Karpas-422 (cell line): ENCODE data around the gene TNFRSF9. TPM values are rescaled to one million over a fixed set of nuclear protein-coding genes. Genes with fewer than 3 reads are reported as not detected.

Experiments
- DNase-seq: peaks from one replicate; pipeline ENCODE4 v3.0.0-alpha.2; 2015
- H2AFZ ChIP-seq: fragments of 200-600 bp; sonication (generic); 2 replicates; pipeline ENCODE4 v1.6.1; 2014; ENCODE audit warnings: antibody characterized with exemption, low read length, mixed read lengths
- H3K27ac ChIP-seq: fragments of 200-600 bp; sonication (generic); 2 replicates; pipeline ENCODE4 v1.5.1; 2014; ENCODE audit warnings: mild to moderate bottlenecking, low read length, moderate library complexity
- H3K27me3 ChIP-seq: fragments of 200-600 bp; sonication (generic); 2 replicates; pipeline ENCODE4 v1.6.1; 2014; ENCODE audit warnings: low read length, mixed read lengths
- H3K36me3 ChIP-seq: fragments of 200-600 bp; sonication (generic); 2 replicates; pipeline ENCODE4 v1.6.1; 2014; ENCODE audit warnings: low read length, mixed read lengths; ENCODE audit not compliant: insufficient read depth
- H3K4me1 ChIP-seq: fragments of 200-600 bp; sonication (generic); 2 replicates; pipeline ENCODE4 v1.6.1; 2014; ENCODE audit warnings: mild to moderate bottlenecking, low read length, mixed read lengths
- H3K4me2 ChIP-seq: fragments of 200-600 bp; sonication (generic); 2 replicates; pipeline ENCODE4 v1.6.1; 2014; ENCODE audit warnings: low read length, low read depth, mild to moderate bottlenecking; ENCODE audit not compliant: poor library complexity, severe bottlenecking
- H3K4me3 ChIP-seq: fragments of 200-600 bp; sonication (generic); 2 replicates; pipeline ENCODE4 v1.5.1; 2014; ENCODE audit warnings: mild to moderate bottlenecking, antibody characterized with exemption, low read length, mixed read lengths
- H3K79me2 ChIP-seq: fragments of 200-600 bp; sonication (generic); 2 replicates; pipeline ENCODE4 v1.6.1; 2014; ENCODE audit warnings: mild to moderate bottlenecking, low read length, mixed read lengths
- H3K9ac ChIP-seq: fragments of 200-600 bp; sonication (generic); 2 replicates; pipeline ENCODE4 v1.6.0; 2014; ENCODE audit warnings: low read length
- H3K9me2 ChIP-seq: fragments of 200-600 bp; sonication (generic), shearing (Covaris generic); replicated peaks from 2 replicates; pipeline ENCODE4 v1.6.0; 2014; ENCODE audit warnings: mild to moderate bottlenecking, low read length, moderate library complexity; ENCODE audit not compliant: insufficient read depth
- H3K9me3 ChIP-seq: fragments of 300-700, 200-600 bp; sonication (generic); 2 replicates; pipeline ENCODE4 v1.6.1; 2014; ENCODE audit warnings: low read length, mixed read lengths
- H4K20me1 ChIP-seq: fragments of 200-600 bp; sonication (generic); 2 replicates; pipeline ENCODE4 v1.6.1; 2014; ENCODE audit warnings: mild to moderate bottlenecking, antibody characterized with exemption, low read length, low read depth; ENCODE audit not compliant: insufficient read depth
- small RNA-seq: library from RNA; depleted of rRNA; stranded (forward); fragments of <200 nt; gene quantifications from one replicate; pipeline ENCODE3, GENCODE V24; 2014
- total RNA-seq: library from RNA; depleted of rRNA; stranded (reverse); fragments of >200 nt; shearing (Covaris generic); gene quantifications from 2 replicates; pipeline ENCODE4 v1.2.3, GENCODE V29; 2014; ENCODE audit warnings: low replicate concordance; rRNA removed

The TNFRSF9 gene
- total RNA-seq, 1 experiment from 2014 or later, result not detected

DNA sequence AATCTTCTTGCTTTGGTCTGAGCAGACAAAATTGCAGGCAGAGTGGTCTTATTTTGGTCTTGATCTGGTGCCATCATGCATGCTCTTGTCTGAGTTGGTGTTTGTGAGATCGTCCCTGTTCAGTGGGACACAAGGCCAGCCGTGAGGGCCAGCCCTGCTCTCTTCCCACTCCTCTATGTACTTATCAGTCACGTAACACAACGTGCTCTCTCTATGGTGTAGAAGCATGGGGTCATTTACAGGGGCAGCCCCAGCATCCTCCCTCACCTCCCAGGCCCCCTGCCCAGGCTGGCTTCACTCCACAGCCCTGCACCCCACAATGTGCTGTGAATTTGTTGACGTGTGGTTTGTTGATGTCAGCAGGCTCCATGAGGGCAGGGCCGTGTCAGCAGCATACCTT lies 69.5 kb downstream of the TNFRSF9 start:
- H3K9ac ChIP-seq, result no peak overlapping the region
- H3K4me3 ChIP-seq, result no peak overlapping the region
- H3K4me1 ChIP-seq, result no peaks in the 10 kb centered on the region
- DNase-seq, result no peak
- H3K9me2 ChIP-seq, result no peaks in the 10 kb centered on the region
- no peak overlapping the region for H2AFZ ChIP-seq
- no peaks in the 10 kb centered on the region for H3K27me3 ChIP-seq
- no peaks in the 10 kb centered on the region for H3K79me2 ChIP-seq
- no peak overlapping the region for H3K4me2 ChIP-seq
- H3K36me3 ChIP-seq, result no peaks in the 10 kb centered on the region
- no peak overlapping the region for H3K27ac ChIP-seq
- H4K20me1 ChIP-seq, result no peaks in the 10 kb centered on the region
- no peaks in the 10 kb centered on the region for H3K9me3 ChIP-seq

DNA sequence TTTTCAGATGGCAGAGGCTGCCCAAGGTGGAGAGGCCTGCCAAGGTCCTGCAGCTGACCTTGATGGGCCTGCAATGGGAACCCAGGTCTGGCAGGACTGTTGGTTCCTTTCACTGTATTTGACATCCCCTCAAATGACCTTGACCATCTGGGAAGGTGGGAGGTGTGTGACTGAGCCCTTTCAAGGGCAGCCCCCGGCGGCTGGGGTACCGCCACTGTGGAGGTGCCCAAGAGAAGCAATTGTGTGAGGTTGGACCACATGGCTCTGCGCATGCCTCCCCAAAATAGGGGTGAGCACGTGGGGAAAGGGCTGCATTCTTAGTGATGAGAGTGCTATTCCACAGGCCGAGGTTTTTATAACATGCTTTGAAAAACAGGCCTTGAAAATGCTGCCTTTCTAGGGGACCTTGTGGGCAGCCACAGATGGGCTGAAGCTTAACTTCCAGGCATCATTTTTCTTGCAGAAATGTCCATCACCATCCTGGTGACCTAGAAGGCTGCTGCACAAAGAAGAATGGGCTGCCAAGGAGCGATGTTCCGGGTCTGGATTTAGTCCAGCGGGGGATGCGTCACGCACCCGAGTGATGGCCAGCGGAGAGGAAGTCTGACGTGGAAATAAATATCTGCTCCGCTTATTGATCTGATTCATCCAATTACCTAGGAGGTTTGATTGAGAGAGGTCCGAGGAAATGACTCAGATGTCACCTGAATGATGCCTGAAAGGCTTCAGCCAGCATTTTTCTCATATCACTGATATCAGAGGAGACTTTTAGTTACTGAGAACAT lies 71.3 kb downstream of the TNFRSF9 start:
- no peak overlapping the region for H3K9ac ChIP-seq
- no peak for DNase-seq
- H3K27ac ChIP-seq, result no peak overlapping the region
- H3K27me3 ChIP-seq, result no peaks in the 10 kb centered on the region
- H3K36me3 ChIP-seq, result no peaks in the 10 kb centered on the region
- no peaks in the 10 kb centered on the region for H3K79me2 ChIP-seq
- H4K20me1 ChIP-seq, result no peaks in the 10 kb centered on the region
- no peaks in the 10 kb centered on the region for H3K9me2 ChIP-seq
- H3K4me2 ChIP-seq, result no peak overlapping the region
- H3K4me1 ChIP-seq, result no peaks in the 10 kb centered on the region
- no peak overlapping the region for H2AFZ ChIP-seq
- no peaks in the 10 kb centered on the region for H3K9me3 ChIP-seq
- H3K4me3 ChIP-seq, result no peak overlapping the region

DNA sequence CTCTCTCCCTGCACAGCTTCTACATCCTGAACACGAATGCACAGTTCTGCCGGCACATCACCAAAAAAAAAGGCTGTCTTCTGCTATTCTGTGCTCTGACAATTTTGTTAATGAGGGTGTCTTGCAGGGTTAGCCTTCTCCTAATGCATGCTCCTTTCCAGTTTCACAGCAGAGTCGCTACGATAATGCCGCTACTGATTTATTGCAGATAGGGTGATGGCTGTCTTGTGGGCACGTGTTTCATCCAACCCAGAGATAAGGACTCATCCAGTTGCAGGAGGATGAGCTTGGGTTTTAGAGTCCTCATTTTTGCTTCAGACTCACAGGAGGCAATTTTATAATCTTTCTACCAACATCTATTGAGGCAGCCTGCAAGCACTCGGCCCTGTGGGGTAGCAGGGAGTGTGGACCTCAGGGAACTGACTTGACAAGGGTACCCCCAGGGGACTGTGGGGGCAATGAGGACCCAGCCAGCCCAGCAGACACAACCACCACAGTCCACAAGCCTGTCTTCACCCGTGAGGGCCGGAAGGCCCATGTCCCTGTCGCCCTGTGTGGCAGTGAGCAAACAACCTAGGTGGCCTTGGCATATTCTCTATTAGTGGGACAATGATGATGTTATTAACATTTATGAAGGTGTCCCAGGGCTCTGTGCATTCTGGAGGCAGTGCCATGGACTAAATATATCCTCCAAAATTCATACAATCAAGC lies 72.4 kb downstream of the TNFRSF9 start:
- no peaks in the 10 kb centered on the region for H3K36me3 ChIP-seq
- H3K9me3 ChIP-seq, result no peaks in the 10 kb centered on the region
- no peaks in the 10 kb centered on the region for H3K4me1 ChIP-seq
- no peak overlapping the region for H3K4me3 ChIP-seq
- H3K9ac ChIP-seq, result no peak overlapping the region
- no peaks in the 10 kb centered on the region for H3K9me2 ChIP-seq
- no peaks in the 10 kb centered on the region for H3K79me2 ChIP-seq
- no peak for DNase-seq
- no peaks in the 10 kb centered on the region for H4K20me1 ChIP-seq
- no peak overlapping the region for H3K27ac ChIP-seq
- H3K27me3 ChIP-seq, result no peaks in the 10 kb centered on the region
- no peak overlapping the region for H2AFZ ChIP-seq
- no peak overlapping the region for H3K4me2 ChIP-seq

DNA sequence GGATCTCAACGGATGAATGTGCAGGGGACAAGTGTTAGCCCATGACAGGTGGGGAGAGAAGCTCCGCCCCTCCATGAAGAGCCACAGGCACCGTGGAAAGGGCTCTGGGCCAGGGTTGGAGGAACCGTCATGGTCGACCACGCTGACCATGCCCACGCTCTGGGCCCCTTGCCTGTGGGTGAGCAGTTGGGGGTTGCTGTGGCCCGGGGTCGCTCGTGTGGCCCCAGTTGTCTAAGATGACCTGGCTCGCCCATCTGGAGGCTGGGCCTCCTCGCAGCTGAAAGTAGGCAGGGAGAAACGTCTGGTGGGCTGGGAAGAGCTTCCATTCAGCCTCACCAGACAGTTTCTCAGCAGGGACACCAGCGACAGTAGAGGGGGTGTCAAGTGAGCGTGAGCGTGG lies 74.7 kb downstream of the TNFRSF9 start:
- Histone ChIP-seq H4K20me1 (no peaks in the 10 kb centered on the region), H3K9me3 (no peaks in the 10 kb centered on the region), H3K4me3 (no peak overlapping the region), H3K27me3 (no peaks in the 10 kb centered on the region), H3K36me3 (no peaks in the 10 kb centered on the region), H3K9me2 (no peaks in the 10 kb centered on the region), H3K4me2 (no peak overlapping the region), H2AFZ (no peak overlapping the region), H3K27ac (no peak overlapping the region), H3K4me1 (no peaks in the 10 kb centered on the region), H3K79me2 (no peaks in the 10 kb centered on the region), H3K9ac (no peak overlapping the region)
- DNase-seq, result no peak

Small RNA genes within 50 kb of the gene (small RNA-seq; reads per million reads assigned to genes)
- not detected for gene RF00019

Other genes starting within 250 kb of the TNFRSF9 start
- 11.6 and 14.9 TPM in 2 replicates for gene VAMP3, start 169.5 kb downstream of the TNFRSF9 start, total RNA-seq
- gene PER3, start 156.5 kb downstream of the TNFRSF9 start, total RNA-seq, result 0.51 and 3.5 TPM in 2 replicates
- gene UTS2, start 87.8 kb downstream of the TNFRSF9 start, total RNA-seq, result not detected in 2 replicates
- gene PARK7, start 20.9 kb upstream of the TNFRSF9 start, total RNA-seq, result 146 and 207 TPM in 2 replicates
- not detected in 2 replicates for gene ERRFI1, start 85.5 kb upstream of the TNFRSF9 start, total RNA-seq